Endothelial cell of umbilical vein (primary cell): ENCODE data around the gene TSPAN9. TPM values are rescaled to one million over a fixed set of nuclear protein-coding genes. Genes with fewer than 3 reads are reported as not detected.

Experiments
- BruUV-seq: library from RNA; stranded (reverse); fragments of 400-500 nt; replicated peaks from 2 replicates; lab custom pipeline; 2021; lab: Mats Ljungman, UMichigan
- CTCF ChIA-PET: fragments of 300-600, 350-600 bp; sonication (Branson Sonifier 250); formaldehyde crosslinking; loops from one replicate; lab custom pipeline; 2021; ENCODE audit warnings: antibody characterized with exemption, inconsistent platforms; lab: Charles Lee
- POLR2A ChIA-PET: fragments of 300-600, 350-600 bp; sonication (Branson Sonifier 250); formaldehyde crosslinking; loops from one replicate; lab custom pipeline; 2021; ENCODE audit warnings: antibody characterized with exemption, inconsistent platforms; lab: Charles Lee
- DNase-seq: peaks from one replicate; pipeline ENCODE4 v3.0.0-alpha.2; 2011; ENCODE audit warnings: low read depth, low spot score
- FAIRE-seq: peaks from 2 replicates; lab custom pipeline; 2011; peaks lifted over from hg19 to GRCh38; lab: Jason Lieb, UNC
- H2AFZ ChIP-seq: 2 replicates; pipeline ENCODE4 v1.6.0; 2012; ENCODE audit warnings: low read depth, low read length, control low read depth, inconsistent platforms
- H3K27ac ChIP-seq: 2 replicates; pipeline ENCODE4 v1.5.1; 2011; ENCODE audit warnings: low read depth, mild to moderate bottlenecking, control low read depth, low read length, moderate library complexity; ENCODE audit not compliant: insufficient read depth
- H3K27me3 ChIP-seq, 2 experiments: 2 replicates each; pipeline versions ENCODE4 v1.6.0 to v1.6.1; 2011; ENCODE audit warnings: low read length in 2 of 2, mixed read lengths in 1 of 2; ENCODE audit not compliant: control insufficient read depth in 2 of 2, insufficient read depth in 2 of 2
- H3K36me3 ChIP-seq, 2 experiments: 2 replicates in 1 of 2; 3 replicates in 1 of 2; pipeline ENCODE4 v1.5.1; 2011; ENCODE audit warnings: low read length in 2 of 2, mild to moderate bottlenecking in 1 of 2, moderate library complexity in 1 of 2; ENCODE audit not compliant: control insufficient read depth in 2 of 2, insufficient read depth in 2 of 2; ENCODE audit errors: extremely low read depth in 1 of 2
- H3K4me1 ChIP-seq: 3 replicates; pipeline ENCODE4 v1.5.1; 2011; ENCODE audit warnings: mild to moderate bottlenecking, low read length; ENCODE audit not compliant: control insufficient read depth, insufficient read depth; ENCODE audit errors: extremely low read depth
- H3K4me2 ChIP-seq: 2 replicates; pipeline ENCODE4 v1.6.1; 2011; ENCODE audit warnings: low read length, control low read depth, mixed read lengths; ENCODE audit not compliant: insufficient read depth
- H3K4me3 ChIP-seq, 3 experiments: fragments of 200-600 bp in 1 of 3; sonication (generic), shearing (Covaris generic) in 1 of 3; replicated peaks in 1 of 3; 2 replicates each; pipeline ENCODE4 v1.5.1; 2011 to 2016; ENCODE audit warnings: control low read depth in 3 of 3, low read length in 3 of 3, mild to moderate bottlenecking in 2 of 3, inconsistent platforms in 1 of 3, low read depth in 1 of 3, moderate library complexity in 1 of 3; ENCODE audit not compliant: insufficient read depth in 1 of 3
- H3K79me2 ChIP-seq: 2 replicates; pipeline ENCODE4 v1.6.0; 2012; ENCODE audit warnings: low read length, inconsistent platforms; ENCODE audit not compliant: control insufficient read depth, insufficient read depth
- H3K9ac ChIP-seq: replicated peaks from 2 replicates; pipeline ENCODE3; 2011; ENCODE audit warnings: low read length, control low read depth; ENCODE audit not compliant: insufficient read depth; ENCODE audit errors: extremely low read depth
- H3K9me1 ChIP-seq: replicated peaks from 3 replicates; pipeline ENCODE4 v1.6.0; 2011; ENCODE audit warnings: mild to moderate bottlenecking, low read length; ENCODE audit not compliant: control insufficient read depth, insufficient read depth; ENCODE audit errors: extremely low read depth
- H3K9me3 ChIP-seq: replicated peaks from 2 replicates; pipeline ENCODE4 v1.5.1; 2012; ENCODE audit warnings: low read length, inconsistent platforms; ENCODE audit not compliant: control insufficient read depth, insufficient read depth
- H4K20me1 ChIP-seq: replicated peaks from 2 replicates; pipeline ENCODE3; 2011; ENCODE audit warnings: mild to moderate bottlenecking, low read length; ENCODE audit not compliant: control insufficient read depth, insufficient read depth; ENCODE audit errors: extremely low read depth
- EZH2 ChIP-seq: IDR thresholded peaks from 2 replicates; pipeline ENCODE4 v1.6.1; 2012; ENCODE audit warnings: borderline replicate concordance, low read depth, mild to moderate bottlenecking, moderate library complexity, low read length, inconsistent platforms; ENCODE audit not compliant: severe bottlenecking
- FOS ChIP-seq: IDR thresholded peaks from 2 replicates; pipeline ENCODE4 v1.6.1; 2011; ENCODE audit warnings: mild to moderate bottlenecking, low read length, moderate library complexity, borderline replicate concordance; ENCODE audit not compliant: insufficient read depth
- GATA2 ChIP-seq: IDR thresholded peaks from 2 replicates; pipeline ENCODE4 v1.7.0; 2011; ENCODE audit warnings: low read depth, mild to moderate bottlenecking, moderate library complexity, mixed read lengths, low read length; ENCODE audit not compliant: insufficient read length, insufficient read depth
- JUN ChIP-seq: IDR thresholded peaks from 2 replicates; pipeline ENCODE4 v1.6.1; 2011; ENCODE audit warnings: borderline replicate concordance, low read depth; ENCODE audit not compliant: insufficient read length, insufficient read depth
- MAX ChIP-seq: IDR thresholded peaks from 2 replicates; pipeline ENCODE4 v1.6.1; 2011; ENCODE audit not compliant: insufficient read depth, insufficient read length
- MYC ChIP-seq: IDR thresholded peaks from one replicate; pipeline ENCODE4 v1.6.1; 2011; ENCODE audit warnings: mild to moderate bottlenecking, low read depth, low read length
- POLR2A ChIP-seq: IDR thresholded peaks from 2 replicates; pipeline ENCODE4 v1.6.1; 2012; ENCODE audit warnings: low read depth, mild to moderate bottlenecking, control low read depth, low read length
- POLR2AphosphoS5 ChIP-seq: IDR thresholded peaks from 2 replicates; pipeline ENCODE4 v1.6.1; 2012; ENCODE audit warnings: low read depth, mild to moderate bottlenecking, control low read depth, low read length, moderate library complexity; ENCODE audit not compliant: insufficient read depth
- dilution Hi-C: fragments of 300-500 bp; cut with MboI; formaldehyde crosslinking; loops from one replicate; pipeline ENCODE4 v1.15.0; 2019; ENCODE audit warnings: low sequenced_read_pairs; ENCODE audit not compliant: extremely low pct_ligation_motif_present
- intact Hi-C: fragments of 100-400 bp; cut with micrococcal nuclease; formaldehyde crosslinking; loops from one replicate; pipeline ENCODE4 v1.10.0; 2022
- polyA plus RNA-seq, 4 experiments: library from polyadenylated mRNA; depleted of rRNA in 3 of 4; stranded (reverse) in 3 of 4; unstranded in 1 of 4; fragments of >200 nt; gene quantifications; 2 replicates each; pipeline versions ENCODE4 v1.2.1 to v1.2.3, GENCODE V29; 2011 to 2012; ENCODE audit warnings: missing spikeins in 1 of 4
- total RNA-seq: library from RNA; stranded (reverse); gene quantifications from 2 replicates; pipeline ENCODE4 v1.2.3, GENCODE V29; 2021
- TF ChIP-seq, protein P1 (sequence below), 2 donors: IDR thresholded peaks; 1 replicate in 1 of 2; 2 replicates in 1 of 2; pipeline ENCODE4 v1.5.1; 2011; ENCODE audit warnings: low read length in 2 of 2, mild to moderate bottlenecking in 2 of 2, moderate library complexity in 2 of 2, control low read depth in 1 of 2, inconsistent platforms in 1 of 2, low read depth in 1 of 2; ENCODE audit not compliant: insufficient read depth in 1 of 2; ENCODE audit errors: extremely low read depth in 1 of 2

The TSPAN9 gene
- total and polyA plus RNA-seq, 2 donors (not counting 3 experiments of a cell fraction or from before 2014, with no cell fraction given): 43.3 to 66.8 TPM

- intact Hi-C loops (no loop called here), dilution Hi-C loops (no loop called here)
- Histone ChIP-seq H3K36me3 (peaks cover 0 to 3% of the 10 kb centered on the region in 2 experiments), H3K4me1 (peaks cover 21% of the 10 kb centered on the region), H3K9ac (no peak overlapping the region), H2AFZ (no peak overlapping the region), H3K9me3 (no peaks in the 10 kb centered on the region), H4K20me1 (no peaks in the 10 kb centered on the region), H3K27me3 (no peaks in the 10 kb centered on the region), H3K4me2 (no peak overlapping the region), H3K27ac (no peak overlapping the region), H3K4me3 (no peak overlapping the region), H3K79me2 (no peaks in the 10 kb centered on the region), H3K9me1 (no peaks in the 10 kb centered on the region)
- no TSS peak for BruUV-seq
- TF ChIP-seq GATA2 (no peak), JUN (no peak), MYC (no peak), EZH2 (no peak), POLR2AphosphoS5 (no peak), FOS (no peak), POLR2A (no peak), MAX (no peak)
- TF ChIP-seq, protein P1, sequence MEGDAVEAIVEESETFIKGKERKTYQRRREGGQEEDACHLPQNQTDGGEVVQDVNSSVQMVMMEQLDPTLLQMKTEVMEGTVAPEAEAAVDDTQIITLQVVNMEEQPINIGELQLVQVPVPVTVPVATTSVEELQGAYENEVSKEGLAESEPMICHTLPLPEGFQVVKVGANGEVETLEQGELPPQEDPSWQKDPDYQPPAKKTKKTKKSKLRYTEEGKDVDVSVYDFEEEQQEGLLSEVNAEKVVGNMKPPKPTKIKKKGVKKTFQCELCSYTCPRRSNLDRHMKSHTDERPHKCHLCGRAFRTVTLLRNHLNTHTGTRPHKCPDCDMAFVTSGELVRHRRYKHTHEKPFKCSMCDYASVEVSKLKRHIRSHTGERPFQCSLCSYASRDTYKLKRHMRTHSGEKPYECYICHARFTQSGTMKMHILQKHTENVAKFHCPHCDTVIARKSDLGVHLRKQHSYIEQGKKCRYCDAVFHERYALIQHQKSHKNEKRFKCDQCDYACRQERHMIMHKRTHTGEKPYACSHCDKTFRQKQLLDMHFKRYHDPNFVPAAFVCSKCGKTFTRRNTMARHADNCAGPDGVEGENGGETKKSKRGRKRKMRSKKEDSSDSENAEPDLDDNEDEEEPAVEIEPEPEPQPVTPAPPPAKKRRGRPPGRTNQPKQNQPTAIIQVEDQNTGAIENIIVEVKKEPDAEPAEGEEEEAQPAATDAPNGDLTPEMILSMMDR (IDR thresholded peaks at IDR 0.05; ENCODE audit: extremely low read depth in 1 of 2, insufficient read depth in 1 of 2, low read depth in 1 of 2, low read length in 2 of 2): no peak
- ChIA-PET CTCF (interaction anchor here (1.3 to 2.7 kb wide), 2 partner anchors 42 to 160 kb away, joined by 3 to 17 read pairs; no protein-coding TSS in a partner anchor), POLR2A (no interaction called here)
- FAIRE-seq (no peak), DNase-seq (no peak)
These were observed 37.9 kb downstream of the TSPAN9 start for GRCh38 chr12:3115078-3115477.
